Smooth muscle cell (in vitro differentiated cells): ENCODE measurements around the gene HIPK2. TPM values are rescaled to one million over a fixed set of nuclear protein-coding genes. Genes with fewer than 3 reads are reported as not detected.
A peak's percentile ranks its signal among the peaks of the same experiment; 100 is the strongest.

Experiments used
- DNase-seq: peaks from one replicate; lab custom pipeline; 2025; ENCODE audit not compliant: unreplicated experiment; lab: John Stamatoyannopoulos, UW
- H2AFZ ChIP-seq: fragments of 200-600 bp; sonication (generic); 2 replicates; pipeline ENCODE4 v1.6.0; 2016; ENCODE audit warnings: antibody characterized with exemption, low read depth, mild to moderate bottlenecking
- H3F3A ChIP-seq: fragments of 200-600 bp; sonication (generic); 2 replicates; pipeline ENCODE4 v1.6.0; 2017; ENCODE audit warnings: antibody characterized with exemption, low read depth
- H3K27ac ChIP-seq: fragments of 200-600 bp; sonication (generic); 2 replicates; pipeline ENCODE4 v1.5.1; 2016; ENCODE audit warnings: low read depth, mild to moderate bottlenecking
- H3K27me3 ChIP-seq: fragments of 200-600 bp; sonication (generic); 2 replicates; pipeline ENCODE4 v1.6.1; 2016; ENCODE audit warnings: low read depth, mild to moderate bottlenecking
- H3K36me3 ChIP-seq: fragments of 200-600 bp; sonication (generic); 2 replicates; pipeline ENCODE4 v1.5.1; 2016; ENCODE audit warnings: low read depth
- H3K4me1 ChIP-seq: fragments of 200-600 bp; sonication (generic); 2 replicates; pipeline ENCODE4 v1.5.1; 2016; ENCODE audit warnings: low read depth
- H3K4me2 ChIP-seq: fragments of 200-600 bp; sonication (generic); 2 replicates; pipeline ENCODE4 v1.6.0; 2016; ENCODE audit warnings: mild to moderate bottlenecking
- H3K4me3 ChIP-seq: fragments of 200-600 bp; sonication (generic); 2 replicates; pipeline ENCODE4 v1.5.1; 2016; ENCODE audit warnings: mild to moderate bottlenecking
- H3K79me2 ChIP-seq: fragments of 200-600 bp; sonication (generic); 2 replicates; pipeline ENCODE4 v1.6.0; 2016; ENCODE audit warnings: low read depth, mild to moderate bottlenecking
- H3K9ac ChIP-seq: fragments of 200-600 bp; sonication (generic); 2 replicates; pipeline ENCODE4 v1.6.0; 2016; ENCODE audit warnings: low read depth
- H3K9me3 ChIP-seq: fragments of 200-600 bp; sonication (generic); replicated peaks from 2 replicates; pipeline ENCODE4 v1.5.1; 2016; ENCODE audit warnings: low read depth
- H4K20me1 ChIP-seq: fragments of 200-600 bp; sonication (generic); 2 replicates; pipeline ENCODE4 v1.6.0; 2016; ENCODE audit warnings: low read depth
- CTCF ChIP-seq: fragments of 200-600 bp; sonication (generic); IDR thresholded peaks from 2 replicates; pipeline ENCODE4 v1.5.1; 2017; ENCODE audit warnings: borderline replicate concordance, mild to moderate bottlenecking, antibody characterized with exemption; ENCODE audit not compliant: insufficient read depth, poor library complexity, severe bottlenecking
- WGBS: methylation state at CpG from one replicate; pipeline ENCODE4 v1.1.7; 2016; ENCODE audit warnings: low lambda C conversion rate; 5-methylcytosine and 5-hydroxymethylcytosine counted together
- polyA plus RNA-seq: library from polyadenylated mRNA; unstranded; fragments of >200 nt; fragmentation: Nextera tagmentation; extraction: Ambion mirVana; gene quantifications from 2 replicates; pipeline ENCODE4 v1.2.1, GENCODE V29; 2016
- total RNA-seq: library from RNA; depleted of rRNA; stranded (reverse); fragments of >200 nt; gene quantifications from 2 replicates; pipeline ENCODE4 v1.2.3, GENCODE V29; 2014

The HIPK2 gene
- total and polyA plus RNA-seq, 2 experiments from 2014 or later: 3.0 to 11.2 TPM

DNA sequence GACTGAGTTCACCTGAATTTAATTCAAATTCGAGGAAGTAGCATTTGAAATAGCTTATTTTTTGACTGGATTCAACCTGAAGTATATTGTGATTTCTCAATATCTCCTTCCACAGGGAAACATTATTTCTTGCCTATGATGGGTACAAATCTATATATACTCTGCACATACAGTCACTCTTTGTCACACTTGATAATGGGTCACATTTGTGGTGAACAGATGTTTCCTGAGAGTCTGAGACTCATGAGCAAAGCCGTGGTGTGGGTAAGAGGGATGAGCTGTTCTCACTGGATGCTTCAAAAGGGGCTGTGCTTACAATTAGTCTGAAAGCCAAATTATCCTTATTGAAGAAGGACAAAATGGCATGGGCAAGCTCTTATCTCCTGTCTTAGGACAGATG, 33.3 kb upstream of the HIPK2 start:
- H3F3A ChIP-seq: no peaks in the 10 kb centered on the region
- no peaks in the 10 kb centered on the region for H3K4me1 ChIP-seq
- no peak for TF ChIP-seq CTCF
- H3K4me3 ChIP-seq: no peak overlapping the region
- H3K4me2 ChIP-seq: peak overlapping the region; percentile 31
- no peak overlapping the region for H3K27ac ChIP-seq
- H3K27me3 ChIP-seq: no peaks in the 10 kb centered on the region
- no peaks in the 10 kb centered on the region for H3K36me3 ChIP-seq
- no peak overlapping the region for H3K9ac ChIP-seq
- H4K20me1 ChIP-seq: no peaks in the 10 kb centered on the region
- no peak overlapping the region for H2AFZ ChIP-seq
- H3K9me3 ChIP-seq: no peaks in the 10 kb centered on the region
- H3K79me2 ChIP-seq: no peaks in the 10 kb centered on the region
- 56% methylated on average over 2 of the region's 2 CpGs for WGBS
- no peak for DNase-seq

DNA sequence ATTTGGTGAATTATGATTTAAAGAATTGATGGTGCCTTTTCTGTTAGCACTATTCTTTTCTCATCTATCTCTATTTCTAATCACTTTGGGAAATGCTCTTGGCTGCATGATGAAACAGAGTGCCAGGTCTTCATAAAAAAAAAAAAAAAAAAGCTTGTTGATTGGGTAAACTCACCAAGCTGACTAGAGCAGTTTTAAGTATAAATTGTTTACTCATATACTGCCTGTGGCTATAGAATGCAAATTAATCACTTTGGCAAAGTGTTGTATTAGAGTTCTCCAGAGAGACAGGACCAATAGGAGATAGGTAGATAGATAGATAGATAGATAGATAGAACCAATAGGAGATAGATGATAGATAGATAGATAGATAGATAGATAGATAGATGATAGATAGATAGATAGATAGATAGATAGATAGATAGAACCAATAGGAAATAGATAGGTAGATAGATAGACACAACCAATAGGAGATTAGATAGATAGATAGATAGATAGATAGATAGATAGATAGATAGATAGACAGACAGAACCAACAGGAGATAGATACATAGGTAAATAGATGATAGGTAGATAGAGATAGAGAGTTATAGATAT, 31.1 kb upstream of the HIPK2 start:
- Histone ChIP-seq H3K9ac (no peak overlapping the region), H3K36me3 (no peaks in the 10 kb centered on the region), H3K4me1 (no peaks in the 10 kb centered on the region), H3K9me3 (no peaks in the 10 kb centered on the region), H3K79me2 (no peaks in the 10 kb centered on the region), H3K27ac (no peak overlapping the region), H3K4me3 (no peak overlapping the region), H2AFZ (no peak overlapping the region), H3K4me2 (no peak overlapping the region), H3K27me3 (no peaks in the 10 kb centered on the region), H3F3A (no peaks in the 10 kb centered on the region), H4K20me1 (no peaks in the 10 kb centered on the region)
- no peak for DNase-seq
- TF ChIP-seq CTCF: no peak

- Histone ChIP-seq H3K36me3 (no peaks in the 10 kb centered on the region), H3K27ac (no peak overlapping the region), H3K4me3 (no peak overlapping the region), H3F3A (no peaks in the 10 kb centered on the region), H3K9me3 (no peaks in the 10 kb centered on the region), H3K27me3 (no peaks in the 10 kb centered on the region), H3K79me2 (no peaks in the 10 kb centered on the region), H3K4me1 (no peaks in the 10 kb centered on the region), H3K9ac (no peak overlapping the region), H3K4me2 (no peak overlapping the region), H2AFZ (no peak overlapping the region), H4K20me1 (no peaks in the 10 kb centered on the region)
- TF ChIP-seq CTCF: no peak
- 84% methylated on average over 3 of the region's 3 CpGs for WGBS
- DNase-seq: no peak
Observed at GRCh38 chr7:139808427-139808826, 30.6 kb upstream of the HIPK2 start.

GRCh38 chr7:139807009-139807408, 29.2 kb upstream of the HIPK2 start:
- WGBS: 93% methylated on average over 3 of the region's 3 CpGs
- Histone ChIP-seq H2AFZ (no peak overlapping the region), H4K20me1 (no peaks in the 10 kb centered on the region), H3K36me3 (no peaks in the 10 kb centered on the region), H3K27ac (no peak overlapping the region), H3K4me1 (no peaks in the 10 kb centered on the region), H3K27me3 (no peaks in the 10 kb centered on the region), H3K9me3 (no peaks in the 10 kb centered on the region), H3K9ac (no peak overlapping the region), H3K79me2 (no peaks in the 10 kb centered on the region), H3K4me2 (no peak overlapping the region), H3K4me3 (no peak overlapping the region), H3F3A (no peaks in the 10 kb centered on the region)
- no peak for DNase-seq
- no peak for TF ChIP-seq CTCF
